Trophoblast cell (in vitro differentiated cells and primary cell): ENCODE measurements around the gene SMAD2.

Source experiments
- DNase-seq, 2 donors: peaks; one replicate each; pipeline ENCODE4 v3.0.0-alpha.2; 2016
- H2AFZ ChIP-seq: 2 replicates; pipeline ENCODE4 v1.6.1; 2013; ENCODE audit warnings: low read length, moderate library complexity, mild to moderate bottlenecking; ENCODE audit not compliant: insufficient read depth, poor library complexity
- H2AK5ac ChIP-seq: 2 replicates; pipeline ENCODE4 v1.6.1; 2013; ENCODE audit warnings: mild to moderate bottlenecking, low read length
- H2BK120ac ChIP-seq: 2 replicates; pipeline ENCODE4 v1.6.1; 2013; ENCODE audit warnings: low read length, mild to moderate bottlenecking, moderate library complexity; ENCODE audit not compliant: insufficient read depth, poor library complexity
- H2BK12ac ChIP-seq: 2 replicates; pipeline ENCODE4 v1.6.1; 2013; ENCODE audit warnings: mild to moderate bottlenecking, low read length, moderate library complexity
- H2BK5ac ChIP-seq: 2 replicates; pipeline ENCODE4 v1.6.1; 2013; ENCODE audit warnings: low read length, low read depth, moderate library complexity, mild to moderate bottlenecking; ENCODE audit not compliant: poor library complexity
- H3K14ac ChIP-seq: 2 replicates; pipeline ENCODE4 v1.6.1; 2013; ENCODE audit warnings: mild to moderate bottlenecking, low read length
- H3K18ac ChIP-seq: 2 replicates; pipeline ENCODE4 v1.6.1; 2013; ENCODE audit warnings: mild to moderate bottlenecking, low read length
- H3K23ac ChIP-seq: 2 replicates; pipeline ENCODE4 v1.6.1; 2013; ENCODE audit warnings: low read length
- H3K27ac ChIP-seq: 2 replicates; pipeline ENCODE4 v1.5.1; 2013; ENCODE audit warnings: low read depth, mild to moderate bottlenecking, inconsistent platforms, low read length, moderate library complexity
- H3K27me3 ChIP-seq: 2 replicates; pipeline ENCODE4 v1.6.1; 2013; ENCODE audit warnings: inconsistent platforms, mild to moderate bottlenecking, low read length, moderate library complexity; ENCODE audit not compliant: insufficient read depth
- H3K36me3 ChIP-seq, 2 experiments: 1 replicate in 1 of 2; 2 replicates in 1 of 2; pipeline ENCODE4 v1.6.1; 2013; ENCODE audit warnings: low read length in 2 of 2, mild to moderate bottlenecking in 2 of 2, moderate library complexity in 1 of 2; ENCODE audit not compliant: insufficient read depth in 2 of 2, control insufficient read depth in 1 of 2
- H3K4ac ChIP-seq: 2 replicates; pipeline ENCODE4 v1.6.1; 2013; ENCODE audit warnings: low read depth, mild to moderate bottlenecking, low read length, moderate library complexity
- H3K4me1 ChIP-seq, 2 experiments: 1 replicate in 1 of 2; 2 replicates in 1 of 2; pipeline ENCODE4 v1.6.1; 2013; ENCODE audit warnings: low read length in 2 of 2, mild to moderate bottlenecking in 2 of 2, moderate library complexity in 1 of 2; ENCODE audit not compliant: insufficient read depth in 2 of 2, control insufficient read depth in 1 of 2
- H3K4me2 ChIP-seq: 2 replicates; pipeline ENCODE4 v1.6.1; 2013; ENCODE audit warnings: inconsistent platforms, mild to moderate bottlenecking, low read length, moderate library complexity
- H3K4me3 ChIP-seq: 2 replicates; pipeline ENCODE4 v1.5.1; 2013; ENCODE audit warnings: mild to moderate bottlenecking, low read depth, low read length, inconsistent platforms
- H3K79me1 ChIP-seq: one replicate; pipeline ENCODE4 v1.6.1; 2013; ENCODE audit warnings: low read length
- H3K79me2 ChIP-seq: 2 replicates; pipeline ENCODE4 v1.6.1; 2013; ENCODE audit warnings: low read length, mild to moderate bottlenecking; ENCODE audit not compliant: control insufficient read depth, insufficient read depth, poor library complexity
- H3K9ac ChIP-seq: 2 replicates; pipeline ENCODE4 v1.6.1; 2013; ENCODE audit warnings: mild to moderate bottlenecking, low read length
- H3K9me3 ChIP-seq: 2 replicates; pipeline ENCODE4 v1.6.1; 2013; ENCODE audit warnings: low read depth, mild to moderate bottlenecking, control low read depth, inconsistent platforms, low read length; ENCODE audit not compliant: insufficient read depth
- H4K12ac ChIP-seq: 2 replicates; pipeline ENCODE4 v1.6.1; 2013; ENCODE audit warnings: low read depth, mild to moderate bottlenecking, low read length, moderate library complexity
- H4K8ac ChIP-seq: 2 replicates; pipeline ENCODE4 v1.6.1; 2013; ENCODE audit warnings: low read depth, mild to moderate bottlenecking, low read length, moderate library complexity
- H4K91ac ChIP-seq: one replicate; pipeline ENCODE4 v1.6.1; 2013; ENCODE audit warnings: low read depth, mild to moderate bottlenecking, low read length, moderate library complexity
- WGBS: extraction: QIAGEN DNeasy Blood & Tissue Kit; methylation state at CpG from one replicate; pipeline ENCODE4 v1.1.7; 2013; ENCODE audit warnings: missing lambda C conversion rate; ENCODE audit not compliant: insufficient read length, insufficient coverage; ENCODE audit errors: extremely low coverage; 5-methylcytosine and 5-hydroxymethylcytosine counted together

Gene SMAD2

DNA sequence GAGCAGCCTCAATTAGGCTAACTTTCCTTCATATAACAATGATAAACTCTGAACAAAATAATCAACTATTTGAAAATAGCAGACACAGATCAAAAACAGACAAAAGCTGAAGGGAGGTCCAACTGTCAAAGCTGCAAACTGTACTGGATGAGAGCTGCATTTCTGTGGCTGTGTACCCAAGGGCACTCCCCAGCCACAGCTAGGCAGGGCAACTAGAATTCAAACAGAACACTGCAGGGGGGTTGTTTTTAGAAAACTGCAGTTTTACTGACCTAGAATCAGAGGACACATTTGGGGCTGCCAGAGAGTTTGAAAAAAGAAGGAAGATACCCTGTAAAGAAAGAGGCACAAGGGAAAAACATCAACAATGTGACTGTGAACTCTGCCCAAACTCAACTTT is 56.8 kb downstream of the SMAD2 start:
- Histone ChIP-seq H2BK5ac (no peak overlapping the region), H3K9me3 (no peaks in the 10 kb centered on the region), H2BK120ac (no peak overlapping the region), H3K4me3 (no peak overlapping the region), H4K91ac (no peak overlapping the region), H3K79me2 (peaks cover 5% of the 10 kb centered on the region), H3K27ac (no peak overlapping the region), H4K8ac (no peak overlapping the region), H4K12ac (no peak overlapping the region), H3K27me3 (no peaks in the 10 kb centered on the region), H3K14ac (no peak overlapping the region), H3K9ac (no peak overlapping the region), H3K4me1 (no peaks in the 10 kb centered on the region), H2BK12ac (no peak overlapping the region), H3K4me2 (no peak overlapping the region), H3K4ac (peak overlapping the region; percentile 14), H2AFZ (no peak overlapping the region), H2AK5ac (no peak overlapping the region), H3K36me3 (peaks cover 0 to 3% of the 10 kb centered on the region in 2 experiments), H3K18ac (no peak overlapping the region), H3K23ac (no peak overlapping the region), H3K79me1 (no peaks in the 10 kb centered on the region)
- no peak for DNase-seq

DNA sequence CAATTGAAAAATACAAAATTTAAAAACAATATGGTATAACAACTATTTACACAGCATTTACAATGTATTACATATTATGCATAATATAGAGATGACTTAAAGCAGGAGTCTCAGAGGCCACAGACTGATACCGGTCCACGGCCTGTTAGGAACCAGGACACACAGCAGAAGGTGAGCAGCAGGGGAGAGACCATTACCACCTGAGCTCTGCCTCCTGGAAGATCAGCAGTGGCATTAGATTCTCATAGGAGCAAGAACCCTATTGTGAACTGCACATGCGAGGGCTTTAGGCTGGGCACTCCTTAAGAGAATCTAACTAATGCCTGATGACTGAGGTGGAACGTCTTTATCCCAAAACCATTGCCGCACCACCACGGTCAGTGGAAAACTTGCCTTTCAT is 58.0 kb downstream of the SMAD2 start:
- Histone ChIP-seq H2AK5ac (no peak overlapping the region), H3K9ac (no peak overlapping the region), H3K36me3 (peaks cover 0 to 3% of the 10 kb centered on the region in 2 experiments), H3K4me2 (no peak overlapping the region), H4K91ac (no peak overlapping the region), H2BK5ac (no peak overlapping the region), H4K12ac (no peak overlapping the region), H3K18ac (no peak overlapping the region), H3K4ac (peak overlapping the region; percentile 40), H3K27ac (no peak overlapping the region), H3K79me1 (no peaks in the 10 kb centered on the region), H2BK120ac (no peak overlapping the region), H3K14ac (no peak overlapping the region), H3K4me3 (no peak overlapping the region), H2BK12ac (no peak overlapping the region), H3K23ac (no peak overlapping the region), H3K27me3 (no peaks in the 10 kb centered on the region), H2AFZ (no peak overlapping the region), H4K8ac (no peak overlapping the region), H3K4me1 (no peaks in the 10 kb centered on the region), H3K79me2 (peaks cover 5% of the 10 kb centered on the region), H3K9me3 (no peaks in the 10 kb centered on the region)
- WGBS = no CpG with 5 or more reads among the region's 6 CpGs
- no peak for DNase-seq

DNA sequence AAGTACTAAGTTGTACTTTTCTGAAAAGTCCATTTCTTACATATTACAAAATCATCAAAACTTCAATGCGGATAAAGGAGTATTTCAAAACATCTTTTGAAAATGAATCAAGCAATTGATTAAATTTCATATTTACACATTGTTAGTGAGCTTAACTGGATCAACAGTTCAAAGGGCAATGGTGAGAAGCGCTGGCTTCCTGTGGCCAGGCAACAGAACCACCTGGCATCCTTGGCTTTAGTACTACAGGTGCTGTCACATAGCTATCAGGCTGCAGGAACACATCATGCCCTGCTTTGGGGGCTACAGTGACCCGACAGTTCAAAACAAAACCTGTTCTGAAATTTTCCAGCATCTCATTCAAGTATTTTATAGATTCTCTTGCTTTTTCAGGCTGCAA is 59.2 kb downstream of the SMAD2 start:
- no peak overlapping the region for H3K4me2 ChIP-seq
- H3K79me1 ChIP-seq = no peaks in the 10 kb centered on the region
- no peak overlapping the region for H3K4me3 ChIP-seq
- H3K27me3 ChIP-seq = no peaks in the 10 kb centered on the region
- no peak overlapping the region for H2AFZ ChIP-seq
- no peak overlapping the region for H3K27ac ChIP-seq
- no peak overlapping the region for H4K12ac ChIP-seq
- H3K9me3 ChIP-seq = no peaks in the 10 kb centered on the region
- no peak overlapping the region for H4K91ac ChIP-seq
- no peak overlapping the region for H4K8ac ChIP-seq
- no peaks in the 10 kb centered on the region for H3K4me1 ChIP-seq
- no peak overlapping the region for H2BK120ac ChIP-seq
- H3K36me3 ChIP-seq = peaks cover 0 to 3% of the 10 kb centered on the region in 2 experiments
- DNase-seq = no peak
- H2BK5ac ChIP-seq = no peak overlapping the region
- H2AK5ac ChIP-seq = no peak overlapping the region
- no CpG with 5 or more reads among the region's 3 CpGs for WGBS
- no peak overlapping the region for H3K9ac ChIP-seq
- H3K18ac ChIP-seq = no peak overlapping the region
- H3K79me2 ChIP-seq = peaks cover 5% of the 10 kb centered on the region
- H3K14ac ChIP-seq = no peak overlapping the region
- no peak overlapping the region for H3K4ac ChIP-seq
- H2BK12ac ChIP-seq = no peak overlapping the region
- H3K23ac ChIP-seq = no peak overlapping the region

DNA sequence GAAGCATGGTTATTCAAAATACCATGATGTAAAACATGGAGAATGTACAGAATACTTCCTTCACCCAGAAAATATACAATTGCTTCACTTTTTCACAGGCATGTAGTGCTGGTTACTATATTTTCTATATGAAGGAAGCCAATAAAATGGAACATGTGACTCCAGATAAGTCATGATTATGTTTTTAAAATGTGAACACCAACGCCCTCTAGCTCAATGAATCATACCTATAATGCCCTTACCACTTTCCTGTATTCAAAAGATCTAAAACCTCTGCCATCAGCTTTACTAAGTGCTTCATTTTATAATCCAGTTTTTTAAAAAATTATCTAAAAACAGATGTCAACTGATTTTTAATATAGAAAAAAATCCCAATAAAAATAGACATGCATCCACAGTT is 59.9 kb downstream of the SMAD2 start:
- Histone ChIP-seq H2BK5ac (no peak overlapping the region), H3K14ac (no peak overlapping the region), H2BK12ac (no peak overlapping the region), H3K18ac (no peak overlapping the region), H3K23ac (no peak overlapping the region), H2AFZ (no peak overlapping the region), H3K9ac (no peak overlapping the region), H3K79me2 (peaks cover 5% of the 10 kb centered on the region), H4K91ac (no peak overlapping the region), H3K4me2 (no peak overlapping the region), H3K36me3 (peaks cover 2 to 3% of the 10 kb centered on the region in 2 experiments), H3K4ac (no peak overlapping the region), H3K9me3 (no peaks in the 10 kb centered on the region), H4K8ac (no peak overlapping the region), H3K27ac (no peak overlapping the region), H3K4me1 (no peaks in the 10 kb centered on the region), H2AK5ac (no peak overlapping the region), H3K79me1 (no peaks in the 10 kb centered on the region), H4K12ac (no peak overlapping the region), H2BK120ac (no peak overlapping the region), H3K27me3 (no peaks in the 10 kb centered on the region), H3K4me3 (no peak overlapping the region)
- no peak for DNase-seq
- no CpG with 5 or more reads among the region's 1 CpG for WGBS
